ENCODE results near the gene TBX4.

TBX4 gene

DNA sequence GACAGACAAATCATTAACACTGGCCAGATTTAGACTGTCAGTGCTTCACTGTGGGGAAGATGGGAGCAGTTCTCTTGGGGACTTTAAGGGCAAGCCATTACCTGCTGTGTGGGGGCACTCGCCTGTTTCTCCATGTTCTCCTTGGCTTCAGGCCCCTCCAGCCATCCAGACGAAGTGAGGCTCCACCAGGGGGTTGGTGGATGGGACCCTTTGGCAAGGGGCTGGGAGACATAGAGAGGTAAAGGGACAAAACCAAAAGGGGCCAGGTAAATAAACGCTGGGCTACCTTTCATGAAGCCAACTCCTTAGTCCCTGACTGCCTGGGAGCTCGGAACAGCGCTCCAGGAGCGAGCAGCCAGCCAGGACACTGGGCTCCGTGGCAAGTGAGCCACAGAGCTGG lies 14.0 kb downstream of the TBX4 start:
- no peak for DNase-seq (ENCODE audit: low read depth, low spot score)
- H3K4me3 ChIP-seq (ENCODE audit: low read depth, low read length), result no peak overlapping the region
- TF ChIP-seq, protein P1, sequence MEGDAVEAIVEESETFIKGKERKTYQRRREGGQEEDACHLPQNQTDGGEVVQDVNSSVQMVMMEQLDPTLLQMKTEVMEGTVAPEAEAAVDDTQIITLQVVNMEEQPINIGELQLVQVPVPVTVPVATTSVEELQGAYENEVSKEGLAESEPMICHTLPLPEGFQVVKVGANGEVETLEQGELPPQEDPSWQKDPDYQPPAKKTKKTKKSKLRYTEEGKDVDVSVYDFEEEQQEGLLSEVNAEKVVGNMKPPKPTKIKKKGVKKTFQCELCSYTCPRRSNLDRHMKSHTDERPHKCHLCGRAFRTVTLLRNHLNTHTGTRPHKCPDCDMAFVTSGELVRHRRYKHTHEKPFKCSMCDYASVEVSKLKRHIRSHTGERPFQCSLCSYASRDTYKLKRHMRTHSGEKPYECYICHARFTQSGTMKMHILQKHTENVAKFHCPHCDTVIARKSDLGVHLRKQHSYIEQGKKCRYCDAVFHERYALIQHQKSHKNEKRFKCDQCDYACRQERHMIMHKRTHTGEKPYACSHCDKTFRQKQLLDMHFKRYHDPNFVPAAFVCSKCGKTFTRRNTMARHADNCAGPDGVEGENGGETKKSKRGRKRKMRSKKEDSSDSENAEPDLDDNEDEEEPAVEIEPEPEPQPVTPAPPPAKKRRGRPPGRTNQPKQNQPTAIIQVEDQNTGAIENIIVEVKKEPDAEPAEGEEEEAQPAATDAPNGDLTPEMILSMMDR (IDR thresholded peaks at IDR 0.05; ENCODE audit: insufficient read depth, low read length, missing control alignments), result no peak
- POLR2A ChIA-PET, result no interaction called here
- CTCF ChIA-PET, result no interaction called here

DNA sequence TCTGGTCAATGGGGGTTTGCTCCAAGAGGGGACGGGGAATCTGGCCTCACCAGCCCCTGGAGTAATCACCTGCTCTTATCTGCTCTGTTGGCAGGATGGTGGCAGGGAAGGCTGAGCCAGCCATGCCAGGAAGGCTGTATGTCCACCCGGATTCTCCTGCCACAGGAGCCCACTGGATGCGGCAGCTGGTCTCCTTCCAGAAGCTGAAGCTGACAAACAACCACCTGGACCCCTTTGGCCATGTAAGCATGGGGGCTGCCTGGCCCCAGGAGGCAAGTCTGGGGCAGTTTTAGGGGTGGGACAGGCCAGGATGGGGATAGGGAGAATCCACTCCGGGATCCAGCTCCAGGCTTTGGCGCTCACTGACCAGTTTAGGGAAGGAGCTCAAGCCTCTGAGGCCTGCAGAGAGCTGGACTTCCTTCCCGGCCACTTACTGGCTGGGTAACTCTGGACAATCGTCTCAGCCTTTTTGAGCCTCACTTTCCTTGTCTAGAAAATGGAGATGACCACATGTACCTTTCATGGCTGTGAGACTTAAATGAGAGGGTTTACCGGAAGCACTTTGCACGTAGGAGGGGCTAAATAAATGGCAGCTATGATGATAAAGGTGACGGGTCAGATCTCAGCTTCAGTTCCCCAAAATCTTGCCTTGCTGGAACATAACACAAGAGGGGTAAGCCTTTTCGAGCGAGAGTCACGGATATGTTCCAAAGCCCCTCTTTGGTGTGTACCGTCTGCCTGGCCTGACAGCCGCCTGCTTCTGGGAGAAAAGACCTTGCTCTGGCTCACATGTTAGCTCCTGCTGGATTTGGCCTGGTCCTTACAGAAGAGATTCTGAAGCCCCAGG lies 15.4 kb downstream of the TBX4 start:
- ChIA-PET CTCF (interaction anchor here (0.7 to 1.2 kb wide), 5 partner anchors 26 to 496 kb away, joined by 3 read pairs; no protein-coding TSS in a partner anchor), POLR2A (interaction anchor here (0.6 kb wide), 1 partner anchor 436 kb away, joined by 3 read pairs; no protein-coding TSS in a partner anchor)
- no peak for DNase-seq (ENCODE audit: low read depth, low spot score)
- H3K4me3 ChIP-seq (ENCODE audit: low read depth, low read length), result no peak overlapping the region
- TF ChIP-seq, protein P1 (IDR thresholded peaks at IDR 0.05; ENCODE audit: insufficient read depth, low read length, missing control alignments), result no peak

DNA sequence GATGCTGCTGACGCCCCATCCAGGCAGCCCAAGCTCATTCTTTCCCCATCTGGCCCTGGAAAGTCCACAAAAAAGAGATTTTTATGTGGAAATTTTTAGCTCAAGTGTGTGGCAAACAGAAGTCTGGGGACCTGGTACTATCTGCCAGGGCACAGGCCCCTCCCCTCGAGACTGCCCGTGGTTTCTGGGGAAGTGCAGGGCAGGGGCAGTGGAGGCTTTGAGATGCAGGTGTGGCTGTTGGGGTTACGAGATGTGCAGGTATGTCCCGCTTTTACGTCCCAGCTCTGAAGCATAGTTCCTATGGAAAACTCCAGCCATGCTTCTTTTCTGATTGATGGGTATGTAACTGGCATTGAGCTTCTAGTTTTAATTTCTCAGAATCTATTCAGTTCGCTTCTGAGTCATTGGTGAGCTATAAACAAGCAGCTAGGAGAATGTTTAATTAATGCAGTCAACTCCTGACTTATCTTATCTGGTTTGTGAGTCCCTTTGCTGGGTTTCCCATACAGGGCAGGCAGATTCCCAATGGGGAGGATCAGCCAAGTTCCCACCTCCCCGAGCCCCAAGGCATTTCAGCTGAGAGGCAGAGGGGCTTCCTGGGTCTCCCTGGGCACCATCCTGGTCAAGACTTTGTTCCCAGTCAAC lies 16.2 kb downstream of the TBX4 start:
- H3K4me3 ChIP-seq (ENCODE audit: low read depth, low read length), result no peak overlapping the region
- DNase-seq (ENCODE audit: low read depth, low spot score), result no peak
- CTCF ChIA-PET, result interaction anchor here (0.7 to 1.2 kb wide), 3 partner anchors 51 to 82 kb away, joined by 3 read pairs; no protein-coding TSS in a partner anchor
- POLR2A ChIA-PET, result interaction anchor here (0.6 kb wide), 1 partner anchor 437 kb away, joined by 3 read pairs; no protein-coding TSS in a partner anchor
- TF ChIP-seq, protein P1 (IDR thresholded peaks at IDR 0.05; ENCODE audit: insufficient read depth, low read length, missing control alignments), result no peak

DNA sequence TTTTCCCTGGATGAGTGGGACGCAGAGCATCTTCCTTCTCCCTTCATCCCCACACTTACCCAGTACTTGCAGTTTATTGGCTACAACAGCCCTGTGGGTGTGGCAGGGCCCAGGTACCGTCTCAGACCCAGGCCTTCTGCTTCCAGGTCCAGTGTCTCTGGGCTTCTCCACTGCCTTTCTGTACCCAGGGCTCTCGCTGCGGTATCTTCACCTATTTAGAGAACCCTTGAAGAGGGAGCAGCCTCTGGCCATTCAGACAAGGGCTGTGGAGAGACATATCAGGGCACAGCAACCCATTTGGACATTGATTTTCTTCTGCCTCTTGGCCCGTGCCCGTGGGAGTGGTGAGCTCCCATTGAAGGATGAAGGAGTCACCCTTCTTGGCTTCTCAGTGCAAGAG lies 17.3 kb downstream of the TBX4 start:
- TF ChIP-seq, protein P1 (IDR thresholded peaks at IDR 0.05; ENCODE audit: insufficient read depth, low read length, missing control alignments), result no peak
- ChIA-PET POLR2A (no interaction called here), CTCF (no interaction called here)
- no peak for DNase-seq (ENCODE audit: low read depth, low spot score)
- no peak overlapping the region for H3K4me3 ChIP-seq (ENCODE audit: low read depth, low read length)

DNA sequence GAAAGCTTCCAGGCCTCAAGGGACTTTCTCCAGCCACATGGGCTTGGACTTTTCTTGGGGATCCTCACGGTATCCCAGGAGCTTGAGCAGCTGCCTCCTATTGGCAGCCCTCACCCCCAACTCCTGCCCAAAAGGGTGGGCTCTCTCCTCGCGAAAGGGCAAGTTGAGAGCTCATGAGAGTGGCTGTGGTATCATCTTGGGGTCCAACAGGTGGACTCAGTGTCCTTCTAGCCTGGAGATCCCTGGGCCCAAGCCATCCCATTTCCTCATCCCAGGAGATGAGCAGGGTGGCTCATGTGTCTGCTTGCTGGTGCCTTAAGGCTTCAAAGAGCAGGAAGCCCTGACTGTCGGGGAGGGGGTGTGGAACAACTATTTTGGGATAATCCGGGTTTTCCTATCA lies 17.7 kb downstream of the TBX4 start:
- POLR2A ChIA-PET, result no interaction called here
- no peak overlapping the region for H3K4me3 ChIP-seq (ENCODE audit: low read depth, low read length)
- CTCF ChIA-PET, result interaction anchor here (0.9 kb wide), 1 partner anchor 17 kb away, joined by 3 read pairs; no protein-coding TSS in a partner anchor
- TF ChIP-seq, protein P1 (IDR thresholded peaks at IDR 0.05; ENCODE audit: insufficient read depth, low read length, missing control alignments), result no peak
- no peak for DNase-seq (ENCODE audit: low read depth, low spot score)

DNA sequence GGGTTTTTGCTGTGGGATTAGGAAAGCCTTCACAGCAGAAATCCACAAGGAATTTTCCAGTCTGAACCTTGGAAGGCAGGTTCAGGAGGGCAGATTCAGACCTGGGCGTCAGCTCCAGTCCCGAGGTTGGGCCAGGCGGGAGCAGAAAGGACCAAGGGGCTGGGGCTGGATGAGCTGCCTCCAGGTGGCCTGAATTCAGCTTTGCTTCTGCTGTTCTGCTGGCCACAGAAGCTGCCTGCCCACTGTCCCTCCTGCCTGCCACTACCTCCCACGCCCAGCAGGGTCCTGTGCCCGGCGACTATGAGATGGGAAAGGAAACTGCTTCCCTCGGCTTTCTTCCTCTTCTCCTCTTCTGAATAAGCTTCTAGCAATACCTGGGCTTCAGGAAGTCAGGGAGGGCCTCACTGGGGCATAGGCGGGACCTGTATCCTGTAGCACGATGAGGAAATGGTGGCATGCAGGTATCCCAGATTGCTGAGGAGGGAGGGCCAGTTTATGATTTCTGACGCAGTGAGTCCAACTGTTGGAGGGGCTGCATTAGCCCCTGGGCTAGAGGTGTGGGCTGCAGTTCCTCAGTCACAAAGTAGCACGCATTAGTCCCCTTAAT lies 18.4 kb downstream of the TBX4 start:
- TF ChIP-seq, protein P1 (IDR thresholded peaks at IDR 0.05; ENCODE audit: insufficient read depth, low read length, missing control alignments), result no peak
- DNase-seq (ENCODE audit: low read depth, low spot score), result no peak
- no peak overlapping the region for H3K4me3 ChIP-seq (ENCODE audit: low read depth, low read length)
- POLR2A ChIA-PET, result no interaction called here
- CTCF ChIA-PET, result interaction anchor here (0.9 to 1.5 kb wide), 2 partner anchors 17 to 58 kb away, joined by 3 read pairs; no protein-coding TSS in a partner anchor
